ENCODE results near the gene SIDT1. TPM values are rescaled to one million over a fixed set of nuclear protein-coding genes. Genes with fewer than 3 reads are reported as not detected.
A peak's percentile ranks its signal among the peaks of the same experiment; 100 is the strongest.

Gene SIDT1
- total RNA-seq, 1 experiment from 2014 or later: not detected

DNA sequence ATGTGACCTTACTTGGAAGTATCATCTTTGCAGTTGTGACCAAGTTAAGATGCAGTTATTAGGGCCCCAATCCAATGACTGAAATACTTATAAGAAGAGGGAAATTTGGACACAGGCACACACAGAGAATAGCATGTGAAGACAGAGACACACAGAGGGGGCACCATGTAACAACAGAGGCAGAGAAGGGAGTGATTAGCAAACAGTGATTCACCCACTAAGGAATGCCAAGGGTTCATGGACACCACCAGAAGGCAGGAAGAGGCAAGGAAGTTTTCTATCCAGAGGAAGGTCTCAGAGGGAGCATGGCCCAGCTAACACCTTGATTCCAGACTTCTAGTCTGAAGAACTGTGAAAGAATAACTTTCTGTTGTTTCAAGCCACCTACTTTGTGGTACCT is 25.0 kb downstream of the SIDT1 start:
- no peaks in the 10 kb centered on the region for H3K27me3 ChIP-seq (ENCODE audit: insufficient read depth, low read length)
- H4K8ac ChIP-seq (replicated peaks; ENCODE audit: insufficient read length, low read depth, low read length): no peak overlapping the region
- no peak overlapping the region for H3K18ac ChIP-seq (ENCODE audit: insufficient read length, low read depth, low read length)
- no peak overlapping the region for H3K27ac ChIP-seq (ENCODE audit: insufficient read length, low read depth, low read length)
- H3K23me2 ChIP-seq (ENCODE audit: insufficient read length, low read depth, low read length, poor library complexity, severe bottlenecking): no peaks in the 10 kb centered on the region
- no peak overlapping the region for H2BK5ac ChIP-seq (ENCODE audit: insufficient read length, low read length)
- Mint-ChIP-seq H3K4me3 (no peak overlapping the region), H3K36me3 (ENCODE audit: insufficient read depth in 1 of 3, low read depth in 3 of 3) (no peaks in the 10 kb centered on the region), H3K9me3 (no peaks in the 10 kb centered on the region), H3K4me1 (peaks cover 0 to 2% of the 10 kb centered on the region in 2 experiments; a peak in 1 of 4 replicates), H3K27ac (peak overlapping the region in 1 of 3 experiments; percentile 74; a peak in 1 of 7 replicates), H3K27me3 (ENCODE audit: low read depth) (no peaks in the 10 kb centered on the region)
- no peak overlapping the region for H4K91ac ChIP-seq (ENCODE audit: insufficient read length, low read depth, low read length)
- no peak overlapping the region for H2BK12ac ChIP-seq (ENCODE audit: insufficient read length, low read depth, low read length)
- H2BK15ac ChIP-seq (ENCODE audit: low read depth, low read length): no peak overlapping the region
- H3K4me1 ChIP-seq (ENCODE audit: insufficient read depth, low read length): no peaks in the 10 kb centered on the region
- H3K23ac ChIP-seq (ENCODE audit: insufficient read length, low read depth, low read length): no peak overlapping the region
- H3K9ac ChIP-seq (ENCODE audit: extremely low read depth, insufficient read length, low read length): no peak overlapping the region
- no peaks in the 10 kb centered on the region for H4K20me1 ChIP-seq (ENCODE audit: control insufficient read depth, insufficient read depth, insufficient read length)
- H3K9me3 ChIP-seq (ENCODE audit: control insufficient read depth, low read depth, low read length): no peaks in the 10 kb centered on the region
- no peak overlapping the region for H3K4me2 ChIP-seq (ENCODE audit: insufficient read depth, insufficient read length, low read length)
- H3T11ph ChIP-seq (ENCODE audit: low read length): no peak overlapping the region
- no peak overlapping the region for H2BK120ac ChIP-seq (ENCODE audit: low read depth, low read length, poor library complexity, severe bottlenecking)
- H3K56ac ChIP-seq (ENCODE audit: insufficient read length, low read depth, low read length): no peak overlapping the region
- H3K4ac ChIP-seq (ENCODE audit: low read depth, low read length): no peak overlapping the region
- DNase-seq: no peak
- no peak overlapping the region for H4K5ac ChIP-seq (ENCODE audit: insufficient read length, low read depth, low read length)
- no peak overlapping the region for H2AK5ac ChIP-seq (ENCODE audit: insufficient read length, low read length)
- no peak overlapping the region for H3K14ac ChIP-seq (ENCODE audit: insufficient read depth, low read length)
- no peaks in the 10 kb centered on the region for H3K79me2 ChIP-seq (ENCODE audit: insufficient read depth, low read length)
- no peak overlapping the region for H2BK20ac ChIP-seq (ENCODE audit: low read depth, low read length, poor library complexity, severe bottlenecking)
- TF ChIP-seq, protein P1, sequence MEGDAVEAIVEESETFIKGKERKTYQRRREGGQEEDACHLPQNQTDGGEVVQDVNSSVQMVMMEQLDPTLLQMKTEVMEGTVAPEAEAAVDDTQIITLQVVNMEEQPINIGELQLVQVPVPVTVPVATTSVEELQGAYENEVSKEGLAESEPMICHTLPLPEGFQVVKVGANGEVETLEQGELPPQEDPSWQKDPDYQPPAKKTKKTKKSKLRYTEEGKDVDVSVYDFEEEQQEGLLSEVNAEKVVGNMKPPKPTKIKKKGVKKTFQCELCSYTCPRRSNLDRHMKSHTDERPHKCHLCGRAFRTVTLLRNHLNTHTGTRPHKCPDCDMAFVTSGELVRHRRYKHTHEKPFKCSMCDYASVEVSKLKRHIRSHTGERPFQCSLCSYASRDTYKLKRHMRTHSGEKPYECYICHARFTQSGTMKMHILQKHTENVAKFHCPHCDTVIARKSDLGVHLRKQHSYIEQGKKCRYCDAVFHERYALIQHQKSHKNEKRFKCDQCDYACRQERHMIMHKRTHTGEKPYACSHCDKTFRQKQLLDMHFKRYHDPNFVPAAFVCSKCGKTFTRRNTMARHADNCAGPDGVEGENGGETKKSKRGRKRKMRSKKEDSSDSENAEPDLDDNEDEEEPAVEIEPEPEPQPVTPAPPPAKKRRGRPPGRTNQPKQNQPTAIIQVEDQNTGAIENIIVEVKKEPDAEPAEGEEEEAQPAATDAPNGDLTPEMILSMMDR (conservative IDR thresholded peaks at IDR 0.05): no peak
- no peaks in the 10 kb centered on the region for H3K79me1 ChIP-seq (ENCODE audit: insufficient read depth, low read depth, low read length, poor library complexity, severe bottlenecking)
- H2AFZ ChIP-seq (ENCODE audit: low read length): no peak overlapping the region

Data from H9 (cell line).